ENCODE data around the gene DRAXIN. TPM values are rescaled to one million over a fixed set of nuclear protein-coding genes. Genes with fewer than 3 reads are reported as not detected.
A peak's percentile ranks its signal among the peaks of the same experiment; 100 is the strongest.

DRAXIN gene
- total and polyA plus RNA-seq, 4 donors = 0.04 to 0.31 (median 0.14) TPM

- H3K4me1 ChIP-seq (ENCODE audit: control insufficient read depth in 5 of 5, insufficient read depth in 5 of 5, low read length in 5 of 5) = peaks cover 5 to 57% (median 27%) of the 10 kb centered on the region in 5 donors
- DNase-seq (no peak), ATAC-seq (ENCODE audit: insufficient read depth, low FRiP score) (no peak)
- 91% methylated on average over 3 of the region's 3 CpGs for WGBS, 2 donors
- H3K27ac ChIP-seq (ENCODE audit: low read depth in 1 of 2, low read length in 1 of 2) = no peak overlapping the region
- no peaks in the 10 kb centered on the region for H3K27me3 ChIP-seq (ENCODE audit: control insufficient read depth in 3 of 3, insufficient read depth in 3 of 3, low read length in 2 of 3)
- no peak for TF ChIP-seq CTCF (IDR thresholded peaks at IDR 0.05; ENCODE audit: control extremely low read depth, extremely low read depth)
- no peaks in the 10 kb centered on the region for H3K36me3 ChIP-seq (ENCODE audit: control insufficient read depth in 4 of 4, insufficient read depth in 4 of 4, low read length in 4 of 4)
- H3K9me3 ChIP-seq (ENCODE audit: control insufficient read depth in 4 of 4, insufficient read depth in 3 of 4, low read length in 3 of 4) = no peaks in the 10 kb centered on the region
- H3K4me3 ChIP-seq = no peak overlapping the region
- H3K9ac ChIP-seq (ENCODE audit: insufficient read depth in 1 of 2, low read length in 2 of 2) = no peak overlapping the region
These were observed 41.8 kb downstream of the DRAXIN start for GRCh38 chr1:11733306-11733705.

GRCh38 chr1:11735531-11735853 lies 44.0 kb downstream of the DRAXIN start:
- H3K36me3 ChIP-seq (ENCODE audit: control insufficient read depth in 4 of 4, insufficient read depth in 4 of 4, low read length in 4 of 4) = no peaks in the 10 kb centered on the region
- no peak for TF ChIP-seq CTCF (IDR thresholded peaks at IDR 0.05; ENCODE audit: control extremely low read depth, extremely low read depth)
- no peak overlapping the region for H3K4me3 ChIP-seq
- ATAC-seq (ENCODE audit: insufficient read depth, low FRiP score) (no peak), DNase-seq (no peak)
- H3K27me3 ChIP-seq (ENCODE audit: control insufficient read depth in 3 of 3, insufficient read depth in 3 of 3, low read length in 2 of 3) = no peaks in the 10 kb centered on the region
- peaks cover 5 to 41% (median 19%) of the 10 kb centered on the region in 5 donors for H3K4me1 ChIP-seq (ENCODE audit: control insufficient read depth in 5 of 5, insufficient read depth in 5 of 5, low read length in 5 of 5)
- H3K27ac ChIP-seq (ENCODE audit: low read depth in 1 of 2, low read length in 1 of 2) = peak overlapping the region; percentile 57 to 83
- WGBS, 2 donors = 26 to 33% methylated on average over 4 of the region's 4 CpGs
- H3K9ac ChIP-seq (ENCODE audit: insufficient read depth in 1 of 2, low read length in 2 of 2) = peak overlapping the region in 1 of 2 donors; percentile 59
- no peaks in the 10 kb centered on the region for H3K9me3 ChIP-seq (ENCODE audit: control insufficient read depth in 4 of 4, insufficient read depth in 3 of 4, low read length in 3 of 4)

GRCh38 chr1:11735854-11736745 lies 44.6 kb downstream of the DRAXIN start, which contains the start of gene AGTRAP:
Gene AGTRAP (plus strand): TSS chr1:11736136. CDS start chr1:11736209, 73 bp downstream.
- H3K27me3 ChIP-seq (ENCODE audit: control insufficient read depth in 3 of 3, insufficient read depth in 3 of 3, low read length in 2 of 3) = no peaks in the 10 kb centered on the region
- DNase-seq (peak; percentile 96 to 99 (median 96)), ATAC-seq (ENCODE audit: insufficient read depth, low FRiP score) (peak; percentile 71)
- WGBS, 2 donors = 1% methylated on average over 56 to 59 of the region's 59 CpGs
- peak within 1 kb of the TSS; percentile 71 for H3K4me3 ChIP-seq
- H3K27ac ChIP-seq (ENCODE audit: low read depth in 1 of 2, low read length in 1 of 2) = peak within 1 kb of the TSS; percentile 91 to 93
- no peaks in the 10 kb centered on the region for H3K9me3 ChIP-seq (ENCODE audit: control insufficient read depth in 4 of 4, insufficient read depth in 3 of 4, low read length in 3 of 4)
- peak within 1 kb of the TSS; percentile 65 to 72 for H3K9ac ChIP-seq (ENCODE audit: insufficient read depth in 1 of 2, low read length in 2 of 2)
- H3K36me3 ChIP-seq (ENCODE audit: control insufficient read depth in 4 of 4, insufficient read depth in 4 of 4, low read length in 4 of 4) = no peaks in the 10 kb centered on the region
- no peak for TF ChIP-seq CTCF (IDR thresholded peaks at IDR 0.05; ENCODE audit: control extremely low read depth, extremely low read depth)
- H3K4me1 ChIP-seq (ENCODE audit: control insufficient read depth in 5 of 5, insufficient read depth in 5 of 5, low read length in 5 of 5) = peaks cover 5 to 35% (median 18%) of the 10 kb centered on the region in 5 donors
